K562 (cell line): ENCODE results near the gene KCNAB1. TPM values are rescaled to one million over a fixed set of nuclear protein-coding genes. Genes with fewer than 3 reads are reported as not detected.

Source experiments
- ATAC-seq: fragments of 200-7000 bp; cut with Tn5 transposase; 3 replicates; pipeline ENCODE4 v1.9.1; 2020; ENCODE audit warnings: moderate library complexity
- BruUV-seq: library from RNA; stranded (reverse); fragments of 400-500 nt; replicated peaks from 2 replicates; lab custom pipeline; 2021; lab: Mats Ljungman, UMichigan
- CTCF ChIA-PET: fragments of 300-600 bp; formaldehyde crosslinking; extraction: SDS; loops from one replicate; lab custom pipeline; 2021; ENCODE audit warnings: low intra/inter-chr PET ratio; lab: Yijun Ruan, JAX
- POLR2A ChIA-PET: fragments of 300-600, 350-650 bp; sonication (Branson Sonifier 250); formaldehyde crosslinking; extraction: SDS; loops from one replicate; lab custom pipeline; 2021; ENCODE audit warnings: antibody characterized with exemption, inconsistent platforms; lab: Yijun Ruan, JAX
- DNase-seq, 4 experiments: peaks; one replicate each; pipeline versions ENCODE4 v3.0.0 to v3.0.0-alpha.2; 2011 to 2018; ENCODE audit warnings: low spot score in 3 of 4, mixed read lengths in 3 of 4; ENCODE audit errors: extremely low read depth in 1 of 4
- FAIRE-seq: peaks from 2 replicates; lab custom pipeline; 2011; peaks lifted over from hg19 to GRCh38; lab: Jason Lieb, UNC
- H2AFZ ChIP-seq: 2 replicates; pipeline ENCODE4 v1.6.0; 2011; ENCODE audit warnings: low read depth, low read length, control low read depth, inconsistent platforms
- H3K27ac ChIP-seq: fragments of 200-600 bp; 3 replicates; pipeline ENCODE4 v1.8.0; 2011; ENCODE audit warnings: low read depth, mild to moderate bottlenecking, control low read depth, inconsistent platforms, low read length, moderate library complexity, mixed read lengths; ENCODE audit errors: extremely low read depth
- H3K27me3 ChIP-seq, 2 experiments: fragments of 300-600 bp in 1 of 2; 2 replicates in 1 of 2; 3 replicates in 1 of 2; pipeline versions ENCODE4 v1.6.0 to v1.8.0; 2011; ENCODE audit warnings: inconsistent platforms in 2 of 2, low read length in 2 of 2, mild to moderate bottlenecking in 1 of 2, mixed read lengths in 1 of 2, moderate library complexity in 1 of 2; ENCODE audit not compliant: control insufficient read depth in 2 of 2, insufficient read depth in 2 of 2
- H3K36me3 ChIP-seq: fragments of 300-600 bp; 3 replicates; pipeline ENCODE4 v1.8.0; 2011; ENCODE audit warnings: mild to moderate bottlenecking, low read length, inconsistent platforms; ENCODE audit not compliant: control insufficient read depth, insufficient read depth
- H3K4me1 ChIP-seq, 2 experiments: fragments of 200-600 bp in 1 of 2; replicated peaks in 1 of 2; 2 replicates in 1 of 2; 3 replicates in 1 of 2; pipeline versions ENCODE4 v1.5.1 to v1.8.0; 2011; ENCODE audit warnings: inconsistent platforms in 2 of 2, low read length in 2 of 2, mild to moderate bottlenecking in 1 of 2, mixed read lengths in 1 of 2, moderate library complexity in 1 of 2; ENCODE audit not compliant: control insufficient read depth in 2 of 2, insufficient read depth in 2 of 2
- H3K4me2 ChIP-seq: 2 replicates; pipeline ENCODE4 v1.6.1; 2011; ENCODE audit warnings: low read length, control low read depth, inconsistent platforms, mixed read lengths; ENCODE audit not compliant: insufficient read depth
- H3K4me3 ChIP-seq: fragments of 200-600 bp; sonication (generic), shearing (Covaris generic); 2 replicates; pipeline ENCODE4 v1.5.1; 2016; ENCODE audit warnings: control low read depth, inconsistent platforms
- H3K79me2 ChIP-seq: fragments of 200-600 bp; 3 replicates; pipeline ENCODE4 v1.8.0; 2011; ENCODE audit warnings: low read length, inconsistent platforms; ENCODE audit not compliant: control insufficient read depth, insufficient read depth
- H3K9ac ChIP-seq, 2 experiments: 2 replicates each; pipeline versions ENCODE4 v1.6.0 to v1.6.1; 2011; ENCODE audit warnings: low read depth in 2 of 2, low read length in 2 of 2, control low read depth in 1 of 2, inconsistent platforms in 1 of 2, mild to moderate bottlenecking in 1 of 2, mixed read lengths in 1 of 2; ENCODE audit not compliant: insufficient read depth in 1 of 2
- H3K9me1 ChIP-seq: one replicate; pipeline ENCODE4 v1.6.0; 2011; ENCODE audit warnings: inconsistent platforms, mild to moderate bottlenecking, low read length, moderate library complexity; ENCODE audit not compliant: control insufficient read depth, insufficient read depth
- H3K9me3 ChIP-seq: replicated peaks from 2 replicates; pipeline ENCODE4 v1.5.1; 2011; ENCODE audit warnings: low read depth, low read length, inconsistent platforms; ENCODE audit not compliant: control insufficient read depth, insufficient read depth
- H4K20me1 ChIP-seq: replicated peaks from 2 replicates; pipeline ENCODE4 v1.6.1; 2011; ENCODE audit warnings: low read length, inconsistent platforms, mixed read lengths; ENCODE audit not compliant: control insufficient read depth, insufficient read depth
- ELF1 ChIP-seq: fragments of 200-800 bp; sonication (Bioruptor generic); IDR thresholded peaks from 2 replicates; pipeline ENCODE4 v1.6.1; 2016; ENCODE audit warnings: missing genetic modification characterization, missing compliant biosample characterization
- GATAD2A ChIP-seq: fragments of 450-650 bp; IDR thresholded peaks from 2 replicates; pipeline ENCODE4 v1.6.1; 2017
- MAFK ChIP-seq: IDR thresholded peaks from 2 replicates; pipeline ENCODE4 v1.6.1; 2011; ENCODE audit warnings: low read length, improper control_type of control experiment
- RAD21 ChIP-seq, 2 experiments: fragments of 250-450 bp in 1 of 2; fragments of 450-650 bp in 1 of 2; sonication (Bioruptor Pico) in 1 of 2; formaldehyde crosslinking in 1 of 2; IDR thresholded peaks in 1 of 2; conservative IDR thresholded peaks in 1 of 2; 2 replicates each; pipeline versions ENCODE4 v1.4.0 to v1.8.0; 2020 to 2022; ENCODE audit warnings: mild to moderate bottlenecking in 2 of 2, moderate library complexity in 1 of 2
- SAFB2 ChIP-seq: fragments of 200-400 bp; formaldehyde crosslinking; IDR thresholded peaks from 2 replicates; pipeline ENCODE4 v1.6.1; 2018; ENCODE audit warnings: borderline replicate concordance, low read length, low read depth, moderate library complexity; ENCODE audit not compliant: severe bottlenecking
- U2AF1 ChIP-seq: fragments of 200-400 bp; formaldehyde crosslinking; optimal IDR thresholded peaks from 2 replicates; pipeline ENCODE3; 2017; ENCODE audit warnings: mild to moderate bottlenecking, low read depth, low read length, moderate library complexity
- WGBS: fragments of 100-300 bp; shearing (Covaris generic); methylation state at CpG from one replicate; pipeline ENCODE4 v1.1.6; 2016; ENCODE audit warnings: low coverage, mixed read lengths; ENCODE audit not compliant: insufficient coverage; ENCODE audit errors: missing lambda C conversion rate; 5-methylcytosine and 5-hydroxymethylcytosine counted together
- in situ Hi-C: fragments of 300-500 bp; cut with MboI; formaldehyde crosslinking; loops from 4 replicates; pipeline ENCODE4 v1.15.0; 2018; ENCODE audit warnings: inconsistent platforms, mixed read lengths
- intact Hi-C: fragments of 100-400 bp; cut with micrococcal nuclease; formaldehyde crosslinking; loops from 2 replicates; pipeline ENCODE4 v1.14.2; 2022
- polyA plus RNA-seq, 8 experiments: library from polyadenylated mRNA; depleted of rRNA in 4 of 8; stranded (reverse) in 5 of 8; unstranded in 3 of 8; fragments of >200 nt; fragmentation: Nextera tagmentation in 2 of 8; fragmentation: Illumina TruSeq in 1 of 8; extraction: Ambion mirVana in 2 of 8; extraction: Trizol in 1 of 8; gene quantifications; 2 replicates each; pipeline versions ENCODE4 v1.2.1 to v1.2.3, GENCODE V29; 2011 to 2014; ENCODE audit warnings: inconsistent platforms in 1 of 8, missing spikeins in 1 of 8
- total RNA-seq, 7 experiments: library from RNA; depleted of rRNA in 6 of 7; stranded (reverse); fragments of >200 nt in 6 of 7; fragmentation: Illumina TruSeq in 2 of 7; extraction: Trizol in 2 of 7; gene quantifications; 2 replicates each; pipeline versions ENCODE4 v1.2.1 to v1.2.3, GENCODE V29; 2011 to 2021; ENCODE audit warnings: low replicate concordance in 1 of 7

KCNAB1 gene
- total and polyA plus RNA-seq, 9 of the 15 experiments (the other 6 are each of a cell fraction or from before 2014, with no cell fraction given): 0.14 to 1.2 (median 0.51) TPM

- POLR2A ChIA-PET: interaction anchor here (1.0 kb wide), 1 partner anchor 9 kb away, joined by 3 read pairs; no protein-coding TSS in a partner anchor
- H3K4me2 ChIP-seq: no peak overlapping the region
- in situ Hi-C loops: no loop called here
- no peak overlapping the region for H3K4me3 ChIP-seq
- no peak for ATAC-seq
- H3K27ac ChIP-seq: no peak overlapping the region
- H3K36me3 ChIP-seq: no peaks in the 10 kb centered on the region
- H3K9me3 ChIP-seq: no peaks in the 10 kb centered on the region
- WGBS: 2% methylated on average over 4 of the region's 4 CpGs
- H3K9me1 ChIP-seq: no peaks in the 10 kb centered on the region
- DNase-seq: no peak
- H4K20me1 ChIP-seq: no peaks in the 10 kb centered on the region
- no peak overlapping the region for H2AFZ ChIP-seq
- peaks cover 0 to 2% of the 10 kb centered on the region in 2 experiments; a peak in 1 of 5 replicates for H3K27me3 ChIP-seq
- intact Hi-C loops: no loop called here
- no TSS peak for BruUV-seq
- TF ChIP-seq SAFB2 (no peak), U2AF1 (no peak), GATAD2A (no peak), RAD21 (CRISPR knock-in tag; conservative IDR thresholded peaks at IDR 0.05 in 1 of 2, IDR thresholded peaks at IDR 0.05 in 1 of 2) (no peak), ELF1 (tag) (no peak), MAFK (no peak)
- TF ChIP-seq, all 486 proteins: peak for 0
- peak; percentile 11 for FAIRE-seq
- Histone ChIP-seq H3K9ac (no peak overlapping the region), H3K79me2 (no peaks in the 10 kb centered on the region), H3K4me1 (no peaks in the 10 kb centered on the region)
- CTCF ChIA-PET: no interaction called here
These were observed 89.4 kb downstream of the KCNAB1 start for GRCh38 chr3:156209631-156210335.
